Mesothelial cell of epicardium (in vitro differentiated cells): ENCODE results near the gene ZFX. TPM values are rescaled to one million over a fixed set of nuclear protein-coding genes. Genes with fewer than 3 reads are reported as not detected.

Experiments used
- DNase-seq, 2 experiments: peaks; one replicate each; pipeline ENCODE4 v3.0.0; 2021; ENCODE audit warnings: low spot score in 2 of 2; ENCODE audit not compliant: unreplicated experiment in 2 of 2
- H3K27ac Mint-ChIP-seq: 2 replicates; pipeline ENCODE4 v1.8.0; 2021; ENCODE audit warnings: mixed read lengths
- H3K27me3 Mint-ChIP-seq: 2 replicates; pipeline ENCODE4 v1.8.0; 2021; ENCODE audit warnings: low read depth, mixed read lengths
- H3K36me3 Mint-ChIP-seq: 2 replicates; pipeline ENCODE4 v1.8.0; 2021; ENCODE audit warnings: mixed read lengths
- H3K4me1 Mint-ChIP-seq: 2 replicates; pipeline ENCODE4 v1.8.0; 2021; ENCODE audit warnings: mixed read lengths
- H3K4me3 Mint-ChIP-seq: 2 replicates; pipeline ENCODE4 v1.8.0; 2021; ENCODE audit warnings: mild to moderate bottlenecking, moderate library complexity, mixed read lengths
- H3K9me3 Mint-ChIP-seq: 2 replicates; pipeline ENCODE4 v1.8.0; 2021; ENCODE audit warnings: mixed read lengths
- CTCF ChIP-seq: fragments of 200-600 bp; sonication (generic); IDR thresholded peaks from one replicate; pipeline ENCODE4 v1.5.0; 2021; ENCODE audit warnings: antibody characterized with exemption; ENCODE audit not compliant: unreplicated experiment
- total RNA-seq: library from RNA; stranded (reverse); gene quantifications from 3 replicates; pipeline ENCODE4 v1.2.1, GENCODE V29; 2021

Gene ZFX
- total RNA-seq, 1 donor from 2014 or later, result 131 TPM

DNA sequence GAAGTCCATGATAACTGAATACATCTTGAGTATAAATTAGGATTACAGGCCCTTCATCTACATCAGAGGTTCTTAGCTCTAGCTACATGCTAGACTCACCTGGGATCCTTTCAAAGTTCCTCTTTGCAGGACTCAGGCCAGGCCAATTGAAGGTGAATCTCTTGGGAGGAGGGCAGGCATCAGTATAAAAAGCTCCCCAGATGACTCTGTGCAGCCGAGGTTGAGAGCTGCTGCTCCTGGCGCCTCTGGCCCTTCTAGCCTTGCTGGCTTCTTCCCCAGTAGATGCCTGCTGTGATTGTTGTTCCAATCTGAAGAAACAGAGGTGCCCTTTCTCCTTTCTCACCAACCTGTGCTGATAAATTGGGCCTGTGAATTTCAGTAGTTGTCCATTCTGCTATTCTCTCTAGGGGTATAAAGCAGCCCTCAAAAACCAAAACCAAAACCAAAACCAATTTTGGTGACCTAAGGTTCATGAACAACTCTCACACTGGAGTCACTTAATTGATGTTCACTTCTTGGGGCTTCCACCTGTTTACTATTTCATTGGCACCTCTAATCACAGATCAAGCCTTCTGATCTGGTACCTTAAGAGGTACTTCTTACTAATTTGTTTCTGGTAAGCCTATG is 85.7 kb downstream of the ZFX start:
- H3K4me1 Mint-ChIP-seq, result peaks cover 15% of the 10 kb centered on the region
- H3K36me3 Mint-ChIP-seq, result no peaks in the 10 kb centered on the region
- DNase-seq, result no peak
- TF ChIP-seq CTCF, result no peak
- H3K27me3 Mint-ChIP-seq, result no peaks in the 10 kb centered on the region
- H3K27ac Mint-ChIP-seq, result no peak overlapping the region
- H3K4me3 Mint-ChIP-seq, result no peak overlapping the region
- peaks cover 4% of the 10 kb centered on the region for H3K9me3 Mint-ChIP-seq

- Mint-ChIP-seq H3K4me3 (no peak overlapping the region), H3K4me1 (peaks cover 18% of the 10 kb centered on the region), H3K9me3 (no peaks in the 10 kb centered on the region), H3K27ac (no peak overlapping the region), H3K36me3 (no peaks in the 10 kb centered on the region), H3K27me3 (no peaks in the 10 kb centered on the region)
- peak; percentile 25 for TF ChIP-seq CTCF
- no peak for DNase-seq
These were observed 92.5 kb downstream of the ZFX start for GRCh38 chrX:24241822-24242648.

- H3K27ac Mint-ChIP-seq, result no peak overlapping the region
- no peaks in the 10 kb centered on the region for H3K27me3 Mint-ChIP-seq
- H3K4me1 Mint-ChIP-seq, result peaks cover 18% of the 10 kb centered on the region
- no peak for DNase-seq
- H3K4me3 Mint-ChIP-seq, result no peak overlapping the region
- no peaks in the 10 kb centered on the region for H3K36me3 Mint-ChIP-seq
- TF ChIP-seq CTCF, result no peak
- H3K9me3 Mint-ChIP-seq, result peaks cover 3% of the 10 kb centered on the region
These were observed 93.2 kb downstream of the ZFX start for GRCh38 chrX:24242649-24243175.

DNA sequence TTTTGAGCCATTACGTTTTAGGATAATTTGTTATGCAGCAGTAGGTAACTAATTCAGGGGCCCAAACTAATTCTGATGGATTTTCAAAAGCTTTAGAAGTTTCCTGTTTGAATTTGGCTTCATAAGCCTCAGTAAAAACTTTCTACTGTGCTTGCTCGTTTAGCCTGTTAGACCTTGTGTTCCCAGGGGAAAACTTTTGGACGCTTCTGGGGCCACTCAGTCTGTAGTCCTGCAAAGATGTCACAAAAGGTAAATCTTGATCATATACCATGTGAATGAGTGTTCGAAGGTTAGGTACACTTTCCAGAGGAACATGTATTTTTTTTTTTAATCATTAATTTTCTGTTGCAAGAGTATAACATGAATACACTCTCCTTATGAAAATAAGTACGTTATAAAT is 93.7 kb downstream of the ZFX start:
- no peak overlapping the region for H3K4me3 Mint-ChIP-seq
- no peaks in the 10 kb centered on the region for H3K36me3 Mint-ChIP-seq
- H3K4me1 Mint-ChIP-seq, result peaks cover 18% of the 10 kb centered on the region
- TF ChIP-seq CTCF, result no peak
- no peaks in the 10 kb centered on the region for H3K27me3 Mint-ChIP-seq
- H3K27ac Mint-ChIP-seq, result no peak overlapping the region
- H3K9me3 Mint-ChIP-seq, result peaks cover 3% of the 10 kb centered on the region
- DNase-seq, result no peak

- no peaks in the 10 kb centered on the region for H3K36me3 Mint-ChIP-seq
- no peak for TF ChIP-seq CTCF
- peaks cover 3% of the 10 kb centered on the region for H3K9me3 Mint-ChIP-seq
- no peaks in the 10 kb centered on the region for H3K27me3 Mint-ChIP-seq
- H3K4me1 Mint-ChIP-seq, result peaks cover 18% of the 10 kb centered on the region
- H3K27ac Mint-ChIP-seq, result no peak overlapping the region
- no peak for DNase-seq
- no peak overlapping the region for H3K4me3 Mint-ChIP-seq
These were observed 94.2 kb downstream of the ZFX start for GRCh38 chrX:24243692-24244091.
